Stimulated activated CD8-positive, alpha-beta memory T cell treated with anti-CD3 and anti-CD28 coated beads, Interleukin-4, amount 100 ng/mL, for 1 hour (primary cell): ENCODE results near the gene GNAT1.
A peak's percentile ranks its signal among the peaks of the same experiment; 100 is the strongest.
"Not testable (repeated sequence)": the region's sequence is repeated elsewhere in the genome, so short reads cannot be mapped to it uniquely, and the experiment has no call there.

Source experiments
- DNase-seq, 2 donors: peaks; one replicate each; pipeline ENCODE4 v3.0.0-alpha.2; 2020; ENCODE audit warnings: low read depth in 2 of 2, low spot score in 1 of 2

GNAT1 gene

GRCh38 chr3:50237754-50238548, 46.5 kb downstream of the GNAT1 start:
- DNase-seq = peak; percentile 64 to 73

GRCh38 chr3:50238549-50239026, 47.2 kb downstream of the GNAT1 start:
- DNase-seq = no peak

- no peak for DNase-seq
These were observed 48.2 kb downstream of the GNAT1 start for GRCh38 chr3:50239649-50240048.

- no peak for DNase-seq
These were observed 49.8 kb downstream of the GNAT1 start for GRCh38 chr3:50241163-50241562.

GRCh38 chr3:50241713-50242380, 50.4 kb downstream of the GNAT1 start:
- DNase-seq = no peak

GRCh38 chr3:50242381-50242770, 51.0 kb downstream of the GNAT1 start:
- DNase-seq = no peak

GRCh38 chr3:50242851-50243542, 51.6 kb downstream of the GNAT1 start:
- DNase-seq = no peak

GRCh38 chr3:50243543-50243895, 52.1 kb downstream of the GNAT1 start:
- no peak for DNase-seq

- DNase-seq = not testable (repeated sequence)
These were observed 53.4 kb downstream of the GNAT1 start for GRCh38 chr3:50244813-50245212.

GRCh38 chr3:50245251-50245745, 53.9 kb downstream of the GNAT1 start:
- no peak for DNase-seq

- peak; percentile 90 to 98 for DNase-seq
These were observed 54.6 kb downstream of the GNAT1 start for GRCh38 chr3:50245831-50246516.

GRCh38 chr3:50246517-50246954, 55.1 kb downstream of the GNAT1 start:
- peak; percentile 56 to 63 for DNase-seq
